Measurements from ENCODE around the gene MGST2. TPM values are rescaled to one million over a fixed set of nuclear protein-coding genes. Genes with fewer than 3 reads are reported as not detected.

Gene MGST2
- total RNA-seq, 1 donor from 2014 or later: 101 TPM

DNA sequence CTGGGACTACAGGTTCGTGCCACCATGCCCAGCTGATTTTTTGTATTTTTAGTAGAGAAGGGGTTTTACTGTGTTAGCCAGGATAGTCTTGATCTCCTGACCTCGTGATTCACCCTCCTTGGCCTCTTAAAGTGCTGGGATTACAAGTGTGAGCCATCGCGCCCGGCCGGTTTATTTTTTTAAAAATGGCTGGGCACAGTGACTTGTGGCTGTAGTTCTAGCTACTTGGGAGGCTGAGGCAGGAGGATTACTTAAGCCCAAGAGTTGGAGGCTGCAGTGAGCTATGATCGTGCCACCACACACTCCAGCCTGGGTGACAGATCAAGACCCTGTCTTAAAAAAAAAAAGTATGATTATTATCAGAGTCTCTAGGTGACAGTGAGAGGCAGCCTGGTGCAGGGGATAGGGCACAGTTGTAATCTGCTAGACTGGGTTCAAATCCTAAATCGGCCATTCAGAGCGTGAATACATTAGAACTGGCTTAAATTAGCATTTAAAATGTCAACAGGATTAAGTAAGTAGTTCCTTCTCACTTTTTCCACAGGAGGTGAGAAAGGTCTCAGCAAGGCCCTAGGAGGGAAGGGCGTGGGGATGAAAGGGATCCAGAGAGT lies 435 bp upstream of the MGST2 start:
- DNase-seq (ENCODE audit: missing footprints) (no peak), ATAC-seq (peak; percentile 1)
- intact Hi-C loops (cut with DNase I): loop anchor here (5.0 kb wide), 1 partner anchor 487 kb away; the partner anchor contains the start of gene MAML3

DNA sequence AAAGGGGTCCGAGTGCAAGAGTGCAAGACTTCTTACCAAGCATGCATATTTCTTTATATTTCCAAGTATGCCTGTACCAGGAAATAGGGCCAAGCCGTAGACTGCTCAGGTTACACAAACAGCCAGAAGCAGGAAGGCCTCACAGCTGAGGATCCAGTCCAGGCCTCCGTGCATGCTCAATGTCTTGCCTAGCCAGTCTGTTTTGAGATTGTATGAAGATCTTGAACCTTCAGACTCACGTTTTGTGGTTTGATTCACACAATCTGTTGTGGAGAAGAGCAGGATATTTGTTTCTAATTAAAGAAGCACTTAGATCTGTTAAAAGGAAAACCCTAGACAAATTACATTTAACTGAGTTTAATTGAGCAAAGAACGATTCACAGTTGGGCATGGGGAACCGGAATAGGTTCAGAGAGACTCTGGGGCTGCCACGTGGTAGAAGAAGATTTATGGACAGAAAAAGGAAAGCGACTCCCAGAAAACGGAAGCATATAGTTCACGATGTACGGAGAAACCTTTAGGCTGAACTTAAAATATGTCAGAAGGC lies 1.2 kb downstream of the MGST2 start:
- ATAC-seq: peak; percentile 61
- intact Hi-C loops (cut with DNase I): loop anchor here (5.0 kb wide), 1 partner anchor 485 kb away; the partner anchor contains the start of gene MAML3
- no peak for DNase-seq (ENCODE audit: missing footprints)

DNA sequence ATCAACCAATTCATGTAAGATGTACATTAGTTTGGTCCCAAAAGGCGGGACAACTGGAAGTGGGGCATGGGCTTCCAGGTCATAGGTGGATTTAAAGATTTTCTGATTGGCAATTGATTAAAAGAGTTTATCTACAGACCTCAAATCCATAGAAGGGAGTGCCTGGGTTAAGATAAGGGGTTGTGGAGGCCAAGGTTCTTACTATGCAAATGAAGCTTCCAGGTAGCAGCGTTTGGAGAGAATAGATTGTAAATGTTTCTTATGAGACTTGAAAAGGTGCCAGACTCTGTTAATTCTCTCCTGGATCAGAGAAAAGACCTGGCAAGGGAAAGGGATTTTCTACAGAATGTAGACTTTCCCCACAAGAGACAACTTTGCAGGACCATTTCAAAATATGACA lies 2.4 kb downstream of the MGST2 start:
- DNase-seq (ENCODE audit: missing footprints) (no peak), ATAC-seq (no peak)
- intact Hi-C loops (cut with DNase I): loop anchor here (5.0 kb wide), 1 partner anchor 484 kb away; the partner anchor contains the start of gene MAML3

DNA sequence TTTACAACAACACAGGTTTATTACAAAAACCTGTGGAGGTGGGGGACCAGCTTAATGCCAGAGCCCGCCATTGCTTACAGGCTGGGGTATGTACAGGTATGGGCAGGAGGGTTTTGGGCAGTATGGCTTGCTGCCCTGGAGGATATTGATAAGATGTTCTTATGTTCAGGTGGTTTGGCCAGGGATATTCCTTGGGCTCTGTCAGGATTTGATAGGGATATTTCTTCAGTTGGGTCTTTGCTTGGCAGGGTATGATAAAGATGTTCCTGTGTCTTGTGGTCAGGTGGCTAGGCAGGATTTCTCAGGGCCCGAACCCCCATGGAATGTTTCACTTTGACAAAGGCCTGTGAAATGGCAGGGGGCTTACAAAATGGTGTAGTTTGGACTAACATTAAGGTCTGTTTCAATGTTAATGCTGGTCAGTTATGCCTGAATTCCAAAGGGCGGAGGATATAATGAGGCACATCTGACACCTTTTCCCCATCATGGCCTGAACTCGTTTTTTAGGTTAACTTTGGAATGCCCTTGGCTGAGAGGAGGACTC lies 3.1 kb downstream of the MGST2 start:
- ATAC-seq: no peak
- DNase-seq (ENCODE audit: missing footprints): no peak
- intact Hi-C loops (cut with DNase I): loop anchor here (5.0 kb wide), 1 partner anchor 484 kb away; the partner anchor contains the start of gene MAML3

DNA sequence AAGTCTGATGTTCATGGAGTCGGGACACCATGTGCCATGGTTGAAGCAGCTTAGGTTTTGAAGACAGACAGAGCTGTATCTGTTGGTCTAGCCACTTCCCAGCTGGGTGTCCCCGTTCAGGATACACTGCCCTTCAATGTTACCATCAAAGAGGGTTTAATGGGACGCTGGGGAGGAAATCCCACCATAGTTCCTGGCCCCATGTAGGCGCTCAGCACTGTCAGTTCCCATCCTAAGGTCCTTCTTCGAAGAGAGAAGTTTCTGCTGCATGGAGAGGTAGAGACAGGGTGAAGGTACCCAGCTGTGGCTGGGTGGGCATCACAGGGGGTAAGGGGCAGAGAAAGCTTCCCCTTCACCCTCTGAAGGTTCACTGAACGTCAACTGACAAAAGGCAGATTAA lies 3.7 kb downstream of the MGST2 start:
- ATAC-seq (no peak), DNase-seq (ENCODE audit: missing footprints) (no peak)
- intact Hi-C loops (cut with DNase I): loop anchor here (5.0 kb wide), 1 partner anchor 483 kb away; the partner anchor contains the start of gene MAML3

DNA sequence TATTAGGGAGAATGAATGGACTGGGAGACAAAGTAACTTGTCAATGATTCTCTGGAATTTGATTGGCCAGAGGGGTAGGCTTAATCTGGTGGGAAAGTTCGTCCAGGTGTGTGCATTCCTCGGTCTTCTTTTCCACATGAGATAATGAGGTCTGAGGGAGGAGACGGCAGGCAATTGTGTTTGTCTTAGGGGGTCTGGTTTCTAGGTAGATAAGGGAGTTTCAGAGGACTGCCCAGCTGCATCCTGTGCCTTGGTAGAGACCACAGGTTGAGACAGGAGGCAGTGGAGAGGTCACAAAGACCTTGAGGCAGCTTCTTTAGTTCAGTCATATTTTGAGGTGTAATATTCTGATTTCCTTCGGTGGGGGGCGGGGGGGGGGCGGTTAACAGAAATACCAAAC lies 4.3 kb downstream of the MGST2 start:
- intact Hi-C loops (cut with DNase I): loop anchor here (5.0 kb wide), 1 partner anchor 482 kb away; the partner anchor contains the start of gene MAML3
- no peak for DNase-seq (ENCODE audit: missing footprints)
- ATAC-seq: no peak

DNA sequence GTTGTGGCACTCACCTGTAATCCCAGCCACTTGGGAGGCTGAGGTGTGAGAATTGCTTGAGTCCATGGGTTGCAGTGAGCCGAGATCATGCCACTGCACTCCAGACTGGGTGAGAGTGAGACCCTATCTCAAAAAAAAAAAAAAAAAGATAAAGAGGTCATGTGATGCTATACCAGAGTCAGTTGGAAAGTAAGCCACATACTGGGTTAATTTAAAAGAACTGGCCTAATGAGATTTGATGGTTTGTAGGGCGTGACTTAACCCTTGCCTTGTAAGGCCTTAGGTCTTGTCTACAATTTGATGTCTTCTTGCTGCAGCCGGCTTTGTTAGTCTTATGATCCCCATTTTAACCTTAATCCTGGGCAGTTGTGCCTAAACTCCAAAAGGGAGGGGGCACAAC lies 5.2 kb downstream of the MGST2 start:
- intact Hi-C loops (cut with DNase I): no loop called here
- ATAC-seq (no peak), DNase-seq (ENCODE audit: missing footprints) (no peak)

DNA sequence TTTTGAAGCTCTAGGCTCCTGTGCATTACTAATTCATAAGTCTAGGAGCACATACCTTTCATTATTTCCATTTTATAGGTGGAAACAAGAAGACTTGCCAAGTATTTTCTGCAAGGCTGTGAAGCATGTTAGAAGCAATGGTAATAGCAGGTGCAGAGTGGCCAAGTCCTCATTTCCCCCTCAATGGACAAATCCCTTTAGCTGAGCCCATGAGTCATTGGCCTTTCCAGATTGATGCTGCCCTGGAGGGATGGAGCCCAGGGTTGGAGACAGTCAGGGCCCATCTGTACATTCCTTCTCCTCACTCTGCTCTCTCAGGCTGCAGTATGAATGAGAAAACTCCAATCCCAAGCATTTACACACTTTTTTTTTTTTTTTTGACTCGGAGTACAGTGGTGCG lies 6.6 kb downstream of the MGST2 start:
- no peak for ATAC-seq
- intact Hi-C loops (cut with DNase I): no loop called here

DNA sequence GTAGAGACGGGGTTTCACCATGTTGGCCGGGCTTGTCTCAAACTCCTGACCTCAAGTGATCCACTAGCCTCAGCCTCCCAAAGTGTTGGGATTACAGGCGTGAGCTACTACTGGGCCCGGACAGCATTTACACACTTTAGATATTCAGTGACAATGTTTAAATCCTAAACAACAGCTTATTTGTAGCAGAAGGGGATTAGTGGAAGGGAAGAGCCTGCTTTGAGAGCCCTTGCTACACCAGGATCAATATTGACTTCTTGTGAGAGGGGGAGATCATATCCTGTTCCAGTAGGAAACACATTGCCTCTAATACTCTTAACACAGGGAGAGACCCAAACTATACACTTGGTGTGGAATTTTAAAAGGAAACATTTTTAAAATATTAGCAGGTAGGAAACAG lies 7.1 kb downstream of the MGST2 start:
- ATAC-seq (no peak), DNase-seq (ENCODE audit: missing footprints) (no peak)
- intact Hi-C loops (cut with DNase I): no loop called here

More for the DNA sequence above, 6.6 kb downstream of the MGST2 start:
- DNase-seq (ENCODE audit: missing footprints): no peak

DNA sequence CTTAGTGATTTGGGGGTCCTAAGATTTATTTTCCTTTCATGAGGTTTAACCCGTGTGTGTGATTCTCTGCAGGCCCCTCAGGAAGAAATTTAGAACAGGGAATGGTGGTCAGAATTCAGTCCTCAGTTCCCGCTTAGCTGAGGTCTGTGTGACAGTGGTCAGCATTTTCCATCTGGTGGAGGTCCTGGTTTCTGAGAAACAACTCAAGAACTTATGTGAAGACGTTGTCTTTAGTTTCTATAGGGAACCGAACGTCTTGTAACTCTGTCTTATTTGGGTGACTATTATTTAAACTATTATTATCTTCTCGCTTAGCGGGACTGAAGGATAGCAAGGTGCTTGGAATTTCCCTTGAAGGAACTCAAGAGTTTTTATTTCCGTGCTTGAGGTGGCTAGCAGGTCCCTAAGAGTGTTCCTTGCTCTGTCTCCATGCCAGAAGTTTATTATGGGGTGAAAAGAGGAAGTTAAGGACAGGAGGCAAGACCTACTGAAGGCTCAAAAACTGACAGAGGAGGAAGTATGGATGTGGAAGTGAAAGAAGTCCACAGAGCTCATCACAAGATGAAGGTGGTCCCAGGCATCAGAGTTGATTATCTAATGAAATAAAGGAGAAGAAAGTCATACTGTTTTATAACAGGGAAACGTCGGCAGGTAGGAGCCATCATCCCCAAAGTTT lies 9.4 kb downstream of the MGST2 start:
- intact Hi-C loops (cut with DNase I): no loop called here
- DNase-seq (ENCODE audit: missing footprints): no peak
- ATAC-seq: peak; percentile 64

DNA sequence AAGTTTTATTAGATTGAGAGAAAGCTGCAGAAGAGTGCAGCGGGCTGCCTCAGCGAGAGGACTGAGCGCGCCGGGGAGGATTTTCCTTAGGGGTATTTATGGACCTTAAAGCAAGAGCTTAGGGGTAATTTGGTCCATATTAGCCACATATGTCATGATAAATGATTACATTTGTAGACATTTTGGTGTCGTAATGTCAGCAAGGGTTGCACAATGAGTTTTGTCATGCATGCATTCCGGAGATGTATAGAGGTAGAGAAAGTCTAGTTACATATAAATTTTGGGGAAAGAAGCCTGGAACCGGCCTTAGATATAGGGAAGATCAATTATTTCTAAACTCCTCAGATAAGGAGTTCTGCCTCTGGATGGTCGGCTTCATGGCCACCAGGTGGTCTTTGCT lies 10.0 kb downstream of the MGST2 start:
- DNase-seq (ENCODE audit: missing footprints) (no peak), ATAC-seq (no peak)
- intact Hi-C loops (cut with DNase I): no loop called here

DNA sequence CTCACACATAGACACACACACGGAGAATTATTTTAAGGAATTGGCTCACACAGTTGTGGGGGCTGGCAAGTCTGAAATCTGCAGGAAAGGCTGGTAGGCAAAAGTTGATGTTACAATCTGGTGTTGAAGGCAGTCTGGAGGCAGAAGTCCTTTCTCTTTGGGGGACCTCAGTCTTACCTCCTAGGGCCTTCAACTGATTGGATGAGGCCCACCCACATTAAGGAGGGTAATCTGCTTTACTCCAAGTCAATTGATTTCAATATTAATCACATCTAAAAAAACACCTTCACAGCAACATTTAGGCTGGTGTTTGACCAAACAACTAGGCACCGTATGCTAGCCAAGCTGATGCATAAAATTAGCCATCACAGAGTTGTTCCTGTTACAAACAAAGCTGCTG lies 10.7 kb downstream of the MGST2 start:
- intact Hi-C loops (cut with DNase I): no loop called here
- ATAC-seq: no peak

DNA sequence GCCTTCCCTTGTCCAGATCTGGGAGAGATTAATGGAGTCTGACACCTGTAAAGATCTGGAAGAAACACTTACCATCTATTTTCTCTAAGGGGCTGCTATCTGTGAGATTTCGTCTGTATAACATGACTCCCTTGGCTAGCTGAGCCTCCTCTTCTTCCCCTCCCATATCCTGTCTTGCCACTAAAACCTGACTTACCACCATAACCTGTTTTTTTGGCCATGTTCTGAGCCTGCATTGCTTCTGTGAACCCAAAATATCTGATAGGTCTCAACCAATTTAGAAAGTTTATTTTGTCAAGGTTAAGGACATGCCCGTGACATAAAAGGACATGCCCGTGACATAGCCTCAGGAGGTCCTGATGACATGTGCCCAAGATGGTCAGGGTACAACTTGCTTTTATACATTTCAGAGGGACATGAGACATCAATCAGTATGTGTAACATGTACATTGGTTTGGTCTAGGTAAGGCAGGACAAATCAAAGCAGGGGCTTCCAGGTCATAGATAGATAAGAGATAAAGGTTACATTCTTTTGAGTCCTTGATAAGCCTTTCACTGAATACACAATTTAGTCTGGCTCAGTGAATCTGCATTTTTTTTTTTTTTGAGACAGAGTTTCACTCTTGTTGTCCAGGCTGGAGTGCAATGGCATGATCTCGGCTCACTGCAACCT lies 11.4 kb downstream of the MGST2 start:
- intact Hi-C loops (cut with DNase I): no loop called here
- DNase-seq (ENCODE audit: missing footprints) (no peak), ATAC-seq (no peak)

More for the DNA sequence above, 10.7 kb downstream of the MGST2 start:
- DNase-seq (ENCODE audit: missing footprints): no peak

DNA sequence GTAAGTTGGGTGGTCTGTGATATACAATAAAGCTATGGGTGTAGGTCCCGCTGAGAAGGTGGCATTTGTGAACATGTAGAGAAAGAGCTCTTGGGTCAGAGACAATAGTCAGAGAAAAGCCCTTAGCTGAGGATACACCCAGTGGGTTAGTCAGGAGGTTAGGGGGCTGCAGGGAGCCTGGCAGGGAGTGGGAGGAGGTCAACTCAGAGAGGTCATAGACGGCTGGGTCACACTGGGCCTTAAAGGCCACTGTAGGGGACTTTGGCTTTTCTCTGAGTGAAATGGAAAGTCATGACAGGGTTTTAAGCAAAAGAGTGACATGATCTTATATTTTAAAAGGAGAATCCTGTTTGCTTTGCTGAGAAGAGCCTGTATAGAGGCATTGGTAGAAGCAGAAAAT lies 16.7 kb downstream of the MGST2 start:
- intact Hi-C loops (cut with DNase I): no loop called here
- no peak for ATAC-seq
- DNase-seq (ENCODE audit: missing footprints): no peak

DNA sequence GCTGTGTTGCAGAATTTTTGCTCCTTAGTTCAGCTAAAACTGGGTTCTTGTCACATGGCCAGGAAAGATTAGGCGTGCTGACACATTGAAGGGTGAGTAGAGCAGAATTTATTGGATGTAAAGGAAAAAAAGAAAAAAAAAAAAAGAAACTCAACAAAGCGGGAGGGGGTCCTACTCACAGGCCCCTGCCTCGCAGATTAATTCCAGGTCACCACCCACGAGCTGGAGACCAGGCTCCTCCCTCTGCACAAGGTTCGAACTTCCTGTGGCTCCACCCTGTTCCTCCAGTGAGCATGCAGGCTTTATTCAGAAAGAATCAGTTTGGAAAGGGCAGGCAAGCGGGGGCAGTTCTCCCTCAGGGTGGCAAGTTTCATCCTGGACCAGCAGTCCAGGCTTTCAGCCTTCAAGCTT lies 17.1 kb downstream of the MGST2 start:
- intact Hi-C loops (cut with DNase I): no loop called here
- no peak for DNase-seq (ENCODE audit: missing footprints)
- no peak for ATAC-seq

DNA sequence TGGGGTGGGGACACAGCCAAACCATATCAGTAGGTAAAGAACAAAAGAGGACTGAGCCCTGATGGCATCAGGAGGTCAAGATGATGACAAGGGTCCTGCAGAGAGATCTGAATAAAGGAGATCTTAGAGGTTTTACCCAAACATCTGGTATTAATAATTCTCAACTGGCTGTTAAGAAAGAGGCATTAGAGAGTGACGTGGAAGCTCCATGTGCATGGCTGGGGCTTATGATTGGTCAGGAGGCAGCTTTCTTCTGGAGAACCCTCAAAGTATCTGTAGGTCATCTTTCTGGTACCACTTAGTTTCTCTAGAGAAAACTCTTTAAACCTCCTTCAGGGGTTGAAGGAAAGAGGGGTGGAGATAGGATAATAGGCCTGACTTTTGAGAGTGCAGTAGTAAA lies 18.7 kb downstream of the MGST2 start:
- DNase-seq (ENCODE audit: missing footprints) (no peak), ATAC-seq (no peak)
- intact Hi-C loops (cut with DNase I): no loop called here

DNA sequence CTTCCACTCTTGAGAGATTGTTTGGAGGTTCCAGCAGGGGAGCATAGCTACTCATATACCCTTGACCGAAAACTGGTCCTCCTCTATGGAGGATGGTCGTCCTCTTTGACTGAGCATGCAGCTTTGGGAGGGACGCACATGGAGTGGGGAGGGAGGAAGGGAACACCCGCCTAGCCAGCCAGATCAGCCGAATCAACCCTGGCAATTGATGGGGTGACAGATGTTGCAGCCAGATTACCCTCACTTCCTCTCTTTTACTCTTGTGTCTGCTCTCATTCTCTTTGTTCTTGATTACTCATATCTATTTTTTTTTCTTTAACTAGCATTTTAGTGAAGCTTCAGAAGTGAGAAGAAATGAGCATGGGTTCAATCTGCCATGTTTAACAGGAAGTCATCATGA lies 19.6 kb downstream of the MGST2 start:
- ATAC-seq (no peak), DNase-seq (ENCODE audit: missing footprints) (no peak)
- intact Hi-C loops (cut with DNase I): no loop called here

DNA sequence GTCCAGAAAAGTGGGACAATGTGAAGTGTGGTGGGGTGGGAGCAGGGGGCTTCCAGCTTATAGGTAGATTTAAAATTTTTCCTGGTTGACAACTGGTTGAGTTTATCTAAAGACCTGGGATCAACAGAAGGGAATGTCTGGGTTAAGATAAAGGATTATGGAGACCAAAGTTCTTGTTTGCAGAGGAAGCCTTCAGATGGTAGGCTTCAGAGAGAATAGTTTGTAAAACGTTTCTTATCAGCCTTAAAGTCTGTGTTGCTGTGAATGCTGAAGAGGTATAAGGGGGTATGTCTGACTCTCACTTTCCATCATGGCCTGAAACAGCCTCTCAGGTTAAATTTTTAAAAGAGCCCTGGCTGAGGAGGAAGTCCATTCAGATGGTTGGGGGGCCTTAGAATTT lies 20.5 kb downstream of the MGST2 start:
- ATAC-seq: no peak
- DNase-seq (ENCODE audit: missing footprints): no peak
- intact Hi-C loops (cut with DNase I): no loop called here

DNA sequence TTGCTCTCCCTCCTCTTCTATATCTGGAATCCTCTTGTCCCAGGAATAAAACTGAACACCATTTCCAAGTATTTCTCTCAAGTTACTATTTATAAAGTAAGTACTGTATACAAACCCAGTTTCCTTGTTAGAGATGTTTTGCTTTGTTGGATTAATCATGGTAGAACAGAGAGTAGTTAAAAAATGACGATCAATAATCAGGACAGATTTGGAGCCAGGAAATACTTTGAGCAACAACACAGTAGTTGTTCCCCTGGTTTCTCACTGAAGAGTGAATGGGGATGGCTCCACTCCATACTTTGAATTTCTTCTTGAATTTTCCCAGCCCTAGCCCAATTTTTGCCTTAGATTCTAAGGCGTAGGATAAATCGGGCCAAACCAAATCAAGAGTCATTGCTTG lies 21.4 kb downstream of the MGST2 start:
- no peak for ATAC-seq
- intact Hi-C loops (cut with DNase I): no loop called here
- DNase-seq (ENCODE audit: missing footprints): no peak

Data from Right ventricle myocardium inferior (tissue), 1 donor.